HepG2 (cell line): ENCODE measurements around the gene SPPL3.

Experiments
- BCL3 ChIP-seq: sonication (generic); formaldehyde crosslinking; IDR thresholded peaks from 2 replicates; pipeline ENCODE4 v1.5.1; 2020; ENCODE audit warnings: mild to moderate bottlenecking, missing genetic modification reagents, moderate library complexity
- CTCF ChIP-seq: sonication (generic); formaldehyde crosslinking; IDR thresholded peaks from 2 replicates; pipeline ENCODE4 v1.5.0; 2020; ENCODE audit warnings: mild to moderate bottlenecking, missing genetic modification reagents, moderate library complexity
- ZBTB39 ChIP-seq: sonication (generic); formaldehyde crosslinking; IDR thresholded peaks from 2 replicates; pipeline ENCODE4 v1.5.0; 2020; ENCODE audit warnings: missing genetic modification reagents
- ZFP36 ChIP-seq: fragments of 150-350 bp; IDR thresholded peaks from 2 replicates; pipeline ENCODE4 v1.6.1; 2018; ENCODE audit warnings: borderline replicate concordance, low read length, low read depth; ENCODE audit not compliant: partially characterized antibody

GRCh38 chr12:120865098-120865497 lies 39.1 kb downstream of the SPPL3 start:
- TF ChIP-seq ZBTB39 (CRISPR knock-in tag) (no peak), BCL3 (CRISPR knock-in tag) (no peak), ZFP36 (no peak), CTCF (CRISPR knock-in tag) (no peak)
